Breast epithelium (tissue), 3 donors: Measurements from ENCODE around the gene SLC49A4.

Experiments
- CTCF ChIP-seq, 3 donors: fragments of 450-650 bp; IDR thresholded peaks; one replicate each; pipeline ENCODE4 v1.5.1; 2016 to 2017; ENCODE audit warnings: antibody characterized with exemption in 3 of 3, mild to moderate bottlenecking in 3 of 3, moderate library complexity in 3 of 3
- POLR2A ChIP-seq: fragments of 450-650 bp; IDR thresholded peaks from one replicate; pipeline ENCODE4 v1.6.1; 2016; ENCODE audit warnings: antibody characterized with exemption, mild to moderate bottlenecking, moderate library complexity

GRCh38 chr3:122843604-122844003 lies 48.7 kb downstream of the SLC49A4 start:
- no peak for TF ChIP-seq CTCF (IDR thresholded peaks at IDR 0.05)
- TF ChIP-seq POLR2A = no peak
